Measurements from ENCODE around the gene TEX264.

The TEX264 gene

DNA sequence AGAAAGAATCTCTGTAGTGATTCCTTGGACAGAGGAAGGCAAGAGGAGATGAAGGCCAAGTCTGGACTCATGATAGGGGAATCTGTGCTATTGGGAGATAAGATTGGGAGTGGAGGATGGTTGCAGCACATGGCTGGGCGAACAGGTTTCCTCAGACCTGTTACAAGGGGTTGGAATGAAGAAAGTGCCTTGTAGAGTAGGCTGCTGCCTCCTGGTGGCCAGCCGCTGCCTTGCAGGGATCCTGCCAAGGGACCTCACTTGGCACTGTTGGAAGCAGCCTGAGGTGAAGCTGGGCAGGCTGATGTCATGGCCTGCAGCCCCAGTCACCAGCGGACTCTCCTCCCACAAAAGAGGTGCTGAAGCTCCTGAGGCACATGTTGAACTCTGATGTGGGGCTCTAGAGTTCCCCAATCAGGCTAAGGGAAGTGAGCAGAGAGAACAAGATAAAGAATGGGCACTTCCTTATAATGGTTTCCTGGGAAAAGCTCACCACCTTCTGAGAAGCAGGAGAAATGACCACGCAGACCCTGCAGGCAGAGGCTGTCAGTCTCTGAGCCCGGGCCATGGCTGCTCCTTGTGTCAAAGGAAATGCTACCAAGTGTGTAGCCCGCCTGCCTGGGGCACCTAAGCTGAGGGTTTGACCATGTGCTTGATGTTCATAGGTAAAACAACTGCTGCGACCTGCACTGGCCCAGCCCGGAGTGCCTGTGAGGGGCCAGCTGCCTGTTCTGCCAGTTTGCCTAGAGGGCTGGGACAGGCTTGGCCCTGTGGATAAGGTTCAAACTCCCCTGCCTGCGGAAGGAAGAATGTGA lies 1.6 kb upstream of the TEX264 start:
- H3K79me2 ChIP-seq (ENCODE audit: insufficient read depth, low read length) = peaks cover 30% of the 10 kb centered on the region
- H3K4me3 ChIP-seq (ENCODE audit: low read depth in 1 of 2, low read length in 2 of 2) = no peak overlapping the region
- peaks cover 45% of the 10 kb centered on the region for H3K4me1 ChIP-seq (ENCODE audit: insufficient read depth, low read length)
- H3K9me3 ChIP-seq (ENCODE audit: insufficient read depth, low read length, severe bottlenecking) = no peaks in the 10 kb centered on the region
- H4K20me1 ChIP-seq (ENCODE audit: insufficient read depth, low read length) = peaks cover 13% of the 10 kb centered on the region; the same call in 1 of the 2 replicates
- no peak overlapping the region for H3K4me2 ChIP-seq (ENCODE audit: insufficient read depth, low read length)
- no peak overlapping the region for H3K27ac ChIP-seq (ENCODE audit: low read length)
- TF ChIP-seq, protein P1, sequence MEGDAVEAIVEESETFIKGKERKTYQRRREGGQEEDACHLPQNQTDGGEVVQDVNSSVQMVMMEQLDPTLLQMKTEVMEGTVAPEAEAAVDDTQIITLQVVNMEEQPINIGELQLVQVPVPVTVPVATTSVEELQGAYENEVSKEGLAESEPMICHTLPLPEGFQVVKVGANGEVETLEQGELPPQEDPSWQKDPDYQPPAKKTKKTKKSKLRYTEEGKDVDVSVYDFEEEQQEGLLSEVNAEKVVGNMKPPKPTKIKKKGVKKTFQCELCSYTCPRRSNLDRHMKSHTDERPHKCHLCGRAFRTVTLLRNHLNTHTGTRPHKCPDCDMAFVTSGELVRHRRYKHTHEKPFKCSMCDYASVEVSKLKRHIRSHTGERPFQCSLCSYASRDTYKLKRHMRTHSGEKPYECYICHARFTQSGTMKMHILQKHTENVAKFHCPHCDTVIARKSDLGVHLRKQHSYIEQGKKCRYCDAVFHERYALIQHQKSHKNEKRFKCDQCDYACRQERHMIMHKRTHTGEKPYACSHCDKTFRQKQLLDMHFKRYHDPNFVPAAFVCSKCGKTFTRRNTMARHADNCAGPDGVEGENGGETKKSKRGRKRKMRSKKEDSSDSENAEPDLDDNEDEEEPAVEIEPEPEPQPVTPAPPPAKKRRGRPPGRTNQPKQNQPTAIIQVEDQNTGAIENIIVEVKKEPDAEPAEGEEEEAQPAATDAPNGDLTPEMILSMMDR (IDR thresholded peaks at IDR 0.05; ENCODE audit: borderline replicate concordance, extremely low read depth, low read length, poor library complexity, severe bottlenecking) = peak; percentile 98
- no peak for TF ChIP-seq EZH2 (IDR thresholded peaks at IDR 0.05; ENCODE audit: borderline replicate concordance, low read depth, low read length, severe bottlenecking)
- H3K27me3 ChIP-seq (ENCODE audit: insufficient read depth, low read length, poor library complexity) = no peaks in the 10 kb centered on the region
- peaks cover 5% of the 10 kb centered on the region for H3K36me3 ChIP-seq (ENCODE audit: insufficient read depth, low read length)
- peak overlapping the region; percentile 38; the same call in 1 of the 2 replicates for H2AFZ ChIP-seq (ENCODE audit: low read depth, low read length)
- DNase-seq (peak; percentile 85), ATAC-seq (ENCODE audit: insufficient read depth, low read depth) (peak; percentile 58)
- no peak overlapping the region for H3K9ac ChIP-seq (ENCODE audit: low read depth, low read length)

DNA sequence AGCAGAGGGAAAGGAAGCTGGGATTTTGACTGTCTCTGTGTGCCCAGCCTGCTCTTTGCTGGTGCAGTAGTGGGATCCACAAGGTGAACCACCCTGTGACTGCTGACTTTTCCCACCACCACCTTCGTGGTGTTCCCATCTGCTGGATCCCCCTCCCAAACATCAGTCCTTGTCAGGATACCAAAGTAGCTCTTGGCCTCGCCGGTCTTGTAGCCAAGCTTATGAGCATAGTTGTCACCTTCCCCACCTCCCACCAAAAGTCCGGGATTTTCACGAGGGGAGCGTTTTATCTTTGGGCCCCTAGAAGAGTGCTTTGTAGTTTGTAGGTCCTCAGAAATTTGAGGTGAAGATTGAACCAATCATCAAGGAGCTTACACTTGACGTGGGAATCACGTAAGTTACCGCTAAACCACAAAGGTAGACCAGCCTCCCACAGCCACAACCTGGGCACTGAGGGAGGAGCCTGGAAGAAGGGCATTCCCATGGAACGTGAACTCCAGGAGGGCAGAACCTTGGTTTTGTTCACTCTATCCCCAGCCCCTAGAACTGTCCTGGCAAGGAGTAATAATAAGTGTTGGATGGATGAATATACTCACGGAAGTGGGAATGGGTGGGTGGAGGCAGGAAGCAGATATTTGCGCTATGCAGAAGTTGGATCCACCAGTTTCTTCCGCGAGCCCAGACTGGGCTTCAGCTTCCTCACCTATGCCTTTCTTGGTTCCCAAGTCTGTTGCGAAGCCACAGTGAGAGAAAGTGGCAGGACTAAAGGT lies 814 bp upstream of the TEX264 start:
- TF ChIP-seq, protein P1 (IDR thresholded peaks at IDR 0.05; ENCODE audit: borderline replicate concordance, extremely low read depth, low read length, poor library complexity, severe bottlenecking) = no peak
- no peak for TF ChIP-seq EZH2 (IDR thresholded peaks at IDR 0.05; ENCODE audit: borderline replicate concordance, low read depth, low read length, severe bottlenecking)
- Histone ChIP-seq H3K9ac (ENCODE audit: low read depth, low read length) (peak overlapping the region; percentile 97), H3K4me2 (ENCODE audit: insufficient read depth, low read length) (peak overlapping the region; percentile 93), H3K4me3 (ENCODE audit: low read depth in 1 of 2, low read length in 2 of 2) (peak overlapping the region; percentile 54 to 84; a peak in 3 of 4 replicates), H2AFZ (ENCODE audit: low read depth, low read length) (peak overlapping the region; percentile 91), H3K4me1 (ENCODE audit: insufficient read depth, low read length) (peaks cover 48% of the 10 kb centered on the region), H3K9me3 (ENCODE audit: insufficient read depth, low read length, severe bottlenecking) (no peaks in the 10 kb centered on the region), H3K36me3 (ENCODE audit: insufficient read depth, low read length) (peaks cover 13% of the 10 kb centered on the region), H4K20me1 (ENCODE audit: insufficient read depth, low read length) (peaks cover 18% of the 10 kb centered on the region; the same call in 1 of the 2 replicates), H3K27me3 (ENCODE audit: insufficient read depth, low read length, poor library complexity) (no peaks in the 10 kb centered on the region), H3K27ac (ENCODE audit: low read length) (no peak overlapping the region), H3K79me2 (ENCODE audit: insufficient read depth, low read length) (peaks cover 33% of the 10 kb centered on the region)
- ATAC-seq (ENCODE audit: insufficient read depth, low read depth) (no peak), DNase-seq (no peak)

DNA sequence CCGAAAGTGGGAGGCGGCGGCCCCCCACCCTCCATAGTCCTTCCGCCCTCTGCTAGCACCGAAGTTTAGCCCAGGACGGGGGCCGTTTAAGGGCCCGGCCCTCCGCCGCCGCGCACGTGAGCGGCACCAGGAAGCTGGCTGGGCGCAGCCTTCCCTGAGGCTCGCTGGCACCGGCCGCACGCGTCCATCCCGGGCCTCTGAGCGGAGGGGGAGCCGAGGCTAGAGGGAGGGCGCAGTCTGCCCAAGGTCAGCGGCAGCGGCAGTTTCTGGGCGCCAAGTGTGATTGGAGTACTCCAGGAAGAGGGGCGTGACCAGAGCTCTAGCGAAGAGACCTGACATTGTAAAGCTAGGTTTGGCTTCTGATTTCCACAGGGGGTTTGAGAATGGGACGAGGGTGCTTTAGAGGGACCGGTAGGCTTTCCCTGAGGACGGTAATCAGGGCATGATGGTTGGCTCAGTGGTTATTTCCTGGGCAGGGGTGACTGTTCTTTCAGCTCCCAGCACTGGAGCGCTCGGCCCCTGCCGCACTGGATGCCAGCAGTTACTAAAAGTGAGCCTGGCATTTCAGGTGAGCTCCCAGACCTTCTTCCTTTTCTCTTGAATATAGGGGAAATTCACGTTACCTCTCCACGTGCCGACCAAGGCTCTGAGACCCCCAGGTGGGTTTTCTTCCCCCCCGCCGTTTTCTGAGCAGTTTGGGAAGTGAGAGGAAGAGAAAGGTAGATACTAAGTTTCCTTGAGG lies 853 bp downstream of the TEX264 start:
- ATAC-seq (ENCODE audit: insufficient read depth, low read depth) = peak; percentile 57
- H3K4me3 ChIP-seq (ENCODE audit: low read depth in 1 of 2, low read length in 2 of 2) = peak overlapping the region; percentile 54 to 84
- H2AFZ ChIP-seq (ENCODE audit: low read depth, low read length) = peak overlapping the region; percentile 91
- DNase-seq = peak; percentile 68
- peaks cover 29% of the 10 kb centered on the region for H3K36me3 ChIP-seq (ENCODE audit: insufficient read depth, low read length)
- peak overlapping the region; percentile 93 for H3K4me2 ChIP-seq (ENCODE audit: insufficient read depth, low read length)
- peak overlapping the region; percentile 97 for H3K9ac ChIP-seq (ENCODE audit: low read depth, low read length)
- peaks cover 45% of the 10 kb centered on the region for H3K79me2 ChIP-seq (ENCODE audit: insufficient read depth, low read length)
- no peaks in the 10 kb centered on the region for H3K9me3 ChIP-seq (ENCODE audit: insufficient read depth, low read length, severe bottlenecking)
- H4K20me1 ChIP-seq (ENCODE audit: insufficient read depth, low read length) = peaks cover 29% of the 10 kb centered on the region; the same call in 1 of the 2 replicates
- no peak for TF ChIP-seq EZH2 (IDR thresholded peaks at IDR 0.05; ENCODE audit: borderline replicate concordance, low read depth, low read length, severe bottlenecking)
- TF ChIP-seq, protein P1 (IDR thresholded peaks at IDR 0.05; ENCODE audit: borderline replicate concordance, extremely low read depth, low read length, poor library complexity, severe bottlenecking) = no peak
- H3K4me1 ChIP-seq (ENCODE audit: insufficient read depth, low read length) = peaks cover 48% of the 10 kb centered on the region
- no peaks in the 10 kb centered on the region for H3K27me3 ChIP-seq (ENCODE audit: insufficient read depth, low read length, poor library complexity)
- peak overlapping the region; percentile 92 for H3K27ac ChIP-seq (ENCODE audit: low read length)
